Upper lobe of left lung (tissue), 6 donors: ENCODE results near the gene RPS6KA2. TPM values are rescaled to one million over a fixed set of nuclear protein-coding genes. Genes with fewer than 3 reads are reported as not detected.
A peak's percentile ranks its signal among the peaks of the same experiment; 100 is the strongest.

ENCODE experiments used
- ATAC-seq, 2 donors: fragments of 200-7000 bp; cut with Tn5 transposase; one replicate each; pipeline ENCODE4 v1.9.1; 2022; ENCODE audit warnings: mild to moderate bottlenecking in 2 of 2, moderate library complexity in 2 of 2; ENCODE audit not compliant: low FRiP score in 2 of 2
- DNase-seq, 2 donors: peaks; one replicate each; pipeline ENCODE4 v3.0.0-alpha.2; 2019 to 2020
- H3K27ac ChIP-seq, 4 donors: fragments of 200-600 bp; sonication (generic); one replicate each; pipeline ENCODE4 v1.5.1; 2016 to 2019
- H3K27me3 ChIP-seq, 4 donors: fragments of 200-600 bp; sonication (generic); one replicate each; pipeline ENCODE4 v1.5.1; 2017 to 2019
- H3K36me3 ChIP-seq, 4 donors: fragments of 200-600 bp; sonication (generic); one replicate each; pipeline ENCODE4 v1.5.1; 2016 to 2019
- H3K4me1 ChIP-seq, 4 donors: fragments of 200-600 bp; sonication (generic); one replicate each; pipeline ENCODE4 v1.5.1; 2018 to 2019
- H3K4me3 ChIP-seq, 4 donors: fragments of 200-600 bp; sonication (generic); one replicate each; pipeline ENCODE4 v1.5.1; 2017 to 2019; ENCODE audit warnings: mild to moderate bottlenecking in 2 of 4, moderate library complexity in 1 of 4
- H3K9me3 ChIP-seq, 4 donors: fragments of 200-600 bp; sonication (generic); one replicate each; pipeline ENCODE4 v1.5.1; 2018 to 2019
- EP300 ChIP-seq, 4 donors: sonication (generic); formaldehyde crosslinking; IDR thresholded peaks; one replicate each; pipeline ENCODE4 v1.5.1; 2017; ENCODE audit warnings: antibody characterized with exemption in 4 of 4, control low read depth in 2 of 4
- POLR2A ChIP-seq, 4 donors: fragments of 450-650 bp; IDR thresholded peaks; one replicate each; pipeline ENCODE4 v1.5.1; 2016 to 2017; ENCODE audit warnings: antibody characterized with exemption in 4 of 4, mild to moderate bottlenecking in 2 of 4
- POLR2AphosphoS5 ChIP-seq, 2 donors: sonication (generic); formaldehyde crosslinking; IDR thresholded peaks; one replicate each; pipeline ENCODE4 v1.5.1; 2017; ENCODE audit warnings: antibody characterized with exemption in 2 of 2
- WGBS, 2 donors: methylation state at CpG; one replicate each; pipeline ENCODE4 v1.1.5; 2017 to 2018; 5-methylcytosine and 5-hydroxymethylcytosine counted together
- total RNA-seq, 6 donors: library from RNA; depleted of rRNA in 4 of 6; stranded (reverse); fragments of >200 nt in 4 of 6; gene quantifications; one replicate each; pipeline versions ENCODE4 v1.1.0 to v1.2.1, GENCODE V29; 2016 to 2021
- TF ChIP-seq, protein P1 (sequence below), 6 experiments: fragments of 450-650 bp in 4 of 6; fragments of 200-600 bp in 2 of 6; sonication (generic) in 2 of 6; IDR thresholded peaks; one replicate each; pipeline ENCODE4 v1.5.1; 2016 to 2019; ENCODE audit warnings: antibody characterized with exemption in 6 of 6
- donor health status: DM: no; HTN: no; CAD: no; lungs with moderate emphysema.
- donor health status: DM: no; HTN: yes; CAD: no; lungs with severe emphysema.

Gene RPS6KA2
- total RNA-seq, 6 donors from 2014 or later = 101 to 233 (median 168) TPM

DNA sequence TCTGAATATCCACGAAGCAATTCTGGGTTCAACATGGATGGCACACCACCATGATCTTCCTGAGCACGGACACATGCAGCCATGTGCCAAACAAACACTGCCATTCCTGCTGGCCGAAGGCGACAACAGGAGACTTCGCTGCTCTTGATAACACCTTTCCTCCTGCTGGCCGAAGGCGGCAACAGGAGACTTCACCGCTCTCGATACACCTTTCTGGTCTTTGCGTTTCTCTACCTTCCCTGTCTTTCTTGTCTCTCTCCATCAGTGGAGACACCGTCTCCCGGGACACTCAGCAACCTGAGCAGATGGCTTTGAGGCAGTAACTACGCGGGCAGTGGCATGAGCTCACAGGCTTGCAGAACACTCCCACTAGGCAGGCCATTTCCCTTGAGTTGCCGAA is 189.4 kb downstream of the RPS6KA2 start:
- Histone ChIP-seq H3K36me3 (peaks cover 6 to 72% (median 33%) of the 10 kb centered on the region in 4 donors), H3K27ac (no peak overlapping the region), H3K4me3 (no peak overlapping the region), H3K9me3 (no peaks in the 10 kb centered on the region), H3K4me1 (peaks cover 6 to 11% (median 8%) of the 10 kb centered on the region in 4 donors), H3K27me3 (no peaks in the 10 kb centered on the region)
- DNase-seq (no peak), ATAC-seq (no peak)
- 92 to 93% methylated on average over 15 of the region's 15 CpGs for WGBS, 2 donors
- no peak for TF ChIP-seq POLR2AphosphoS5 (IDR thresholded peaks at IDR 0.05)
- TF ChIP-seq, protein P1, sequence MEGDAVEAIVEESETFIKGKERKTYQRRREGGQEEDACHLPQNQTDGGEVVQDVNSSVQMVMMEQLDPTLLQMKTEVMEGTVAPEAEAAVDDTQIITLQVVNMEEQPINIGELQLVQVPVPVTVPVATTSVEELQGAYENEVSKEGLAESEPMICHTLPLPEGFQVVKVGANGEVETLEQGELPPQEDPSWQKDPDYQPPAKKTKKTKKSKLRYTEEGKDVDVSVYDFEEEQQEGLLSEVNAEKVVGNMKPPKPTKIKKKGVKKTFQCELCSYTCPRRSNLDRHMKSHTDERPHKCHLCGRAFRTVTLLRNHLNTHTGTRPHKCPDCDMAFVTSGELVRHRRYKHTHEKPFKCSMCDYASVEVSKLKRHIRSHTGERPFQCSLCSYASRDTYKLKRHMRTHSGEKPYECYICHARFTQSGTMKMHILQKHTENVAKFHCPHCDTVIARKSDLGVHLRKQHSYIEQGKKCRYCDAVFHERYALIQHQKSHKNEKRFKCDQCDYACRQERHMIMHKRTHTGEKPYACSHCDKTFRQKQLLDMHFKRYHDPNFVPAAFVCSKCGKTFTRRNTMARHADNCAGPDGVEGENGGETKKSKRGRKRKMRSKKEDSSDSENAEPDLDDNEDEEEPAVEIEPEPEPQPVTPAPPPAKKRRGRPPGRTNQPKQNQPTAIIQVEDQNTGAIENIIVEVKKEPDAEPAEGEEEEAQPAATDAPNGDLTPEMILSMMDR (IDR thresholded peaks at IDR 0.05) = no peak
- no peak for TF ChIP-seq POLR2A (IDR thresholded peaks at IDR 0.05)
- TF ChIP-seq EP300 (IDR thresholded peaks at IDR 0.05) = no peak

GRCh38 chr6:166436195-166437139 is 190.6 kb downstream of the RPS6KA2 start:
- no peak for DNase-seq
- H3K36me3 ChIP-seq = peaks cover 10 to 73% (median 38%) of the 10 kb centered on the region in 4 donors
- WGBS, 2 donors = 92 to 94% methylated on average over 24 of the region's 24 CpGs

DNA sequence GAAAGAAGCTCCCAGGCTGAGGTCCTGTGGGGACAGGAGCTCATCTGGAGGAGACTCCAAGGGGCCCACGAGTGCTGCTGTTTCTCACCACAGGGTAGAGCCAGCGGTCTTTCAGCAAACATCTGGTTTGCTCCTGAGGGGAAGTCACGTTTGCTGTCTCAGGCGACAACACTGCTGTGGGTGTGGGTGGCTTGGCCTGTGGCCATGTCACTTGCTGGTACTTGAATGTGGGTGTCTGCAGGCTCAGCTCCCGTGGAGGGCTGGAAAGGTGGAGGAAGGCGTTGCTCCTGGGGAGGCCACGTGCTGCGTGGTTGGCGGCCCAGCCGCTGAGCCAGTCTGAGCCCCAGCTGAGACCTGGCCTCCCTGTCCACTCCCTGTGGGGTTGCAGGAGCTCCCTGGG is 191.5 kb downstream of the RPS6KA2 start:
- no peak overlapping the region for H3K27ac ChIP-seq
- 57% methylated on average over 10 of the region's 10 CpGs; no CpG with 5 or more reads in 1 of the 2 donors for WGBS, 2 donors
- no peak for TF ChIP-seq POLR2AphosphoS5 (IDR thresholded peaks at IDR 0.05)
- TF ChIP-seq POLR2A (IDR thresholded peaks at IDR 0.05) = no peak
- TF ChIP-seq, protein P1 (IDR thresholded peaks at IDR 0.05) = no peak
- TF ChIP-seq EP300 (IDR thresholded peaks at IDR 0.05) = no peak
- H3K9me3 ChIP-seq = no peaks in the 10 kb centered on the region
- DNase-seq (peak in 1 of 2 donors; percentile 60), ATAC-seq (peak in 1 of 2 donors; percentile 42)
- H3K27me3 ChIP-seq = no peaks in the 10 kb centered on the region
- peaks cover 18 to 80% (median 42%) of the 10 kb centered on the region in 4 donors for H3K36me3 ChIP-seq
- H3K4me3 ChIP-seq = no peak overlapping the region
- H3K4me1 ChIP-seq = peaks cover 6 to 11% (median 8%) of the 10 kb centered on the region in 4 donors

More at GRCh38 chr6:166436195-166437139, 190.6 kb downstream of the RPS6KA2 start:
- H3K9me3 ChIP-seq = no peaks in the 10 kb centered on the region
- no peaks in the 10 kb centered on the region for H3K27me3 ChIP-seq
- TF ChIP-seq EP300 (IDR thresholded peaks at IDR 0.05) = no peak
- TF ChIP-seq POLR2AphosphoS5 (IDR thresholded peaks at IDR 0.05) = no peak
- TF ChIP-seq, protein P1 (IDR thresholded peaks at IDR 0.05) = no peak
- no peak for TF ChIP-seq POLR2A (IDR thresholded peaks at IDR 0.05)
- no peak overlapping the region for H3K4me3 ChIP-seq
- H3K4me1 ChIP-seq = peaks cover 6 to 11% (median 8%) of the 10 kb centered on the region in 4 donors
- no peak for ATAC-seq
- no peak overlapping the region for H3K27ac ChIP-seq

GRCh38 chr6:166434336-166434735 is 192.7 kb downstream of the RPS6KA2 start:
- ATAC-seq (no peak), DNase-seq (no peak)
- Histone ChIP-seq H3K27me3 (no peaks in the 10 kb centered on the region), H3K36me3 (peaks cover 25 to 83% (median 53%) of the 10 kb centered on the region in 4 donors), H3K27ac (no peak overlapping the region), H3K4me1 (peaks cover under 1 to 6% (median under 1%) of the 10 kb centered on the region in 4 donors), H3K9me3 (no peaks in the 10 kb centered on the region), H3K4me3 (no peak overlapping the region)
- WGBS, 2 donors = 83% methylated on average over 5 of the region's 5 CpGs
- TF ChIP-seq POLR2A (IDR thresholded peaks at IDR 0.05) (no peak), POLR2AphosphoS5 (IDR thresholded peaks at IDR 0.05) (no peak), EP300 (IDR thresholded peaks at IDR 0.05) (no peak)
- TF ChIP-seq, protein P1 (IDR thresholded peaks at IDR 0.05) = no peak
